ENCODE results near the gene RASSF5. TPM values are rescaled to one million over a fixed set of nuclear protein-coding genes. Genes with fewer than 3 reads are reported as not detected.
"Not testable (repeated sequence)": the region's sequence is repeated elsewhere in the genome, so short reads cannot be mapped to it uniquely, and the experiment has no call there.

RASSF5 gene
- total RNA-seq, 3 donors from 2014 or later = 179 to 227 (median 216) TPM

DNA sequence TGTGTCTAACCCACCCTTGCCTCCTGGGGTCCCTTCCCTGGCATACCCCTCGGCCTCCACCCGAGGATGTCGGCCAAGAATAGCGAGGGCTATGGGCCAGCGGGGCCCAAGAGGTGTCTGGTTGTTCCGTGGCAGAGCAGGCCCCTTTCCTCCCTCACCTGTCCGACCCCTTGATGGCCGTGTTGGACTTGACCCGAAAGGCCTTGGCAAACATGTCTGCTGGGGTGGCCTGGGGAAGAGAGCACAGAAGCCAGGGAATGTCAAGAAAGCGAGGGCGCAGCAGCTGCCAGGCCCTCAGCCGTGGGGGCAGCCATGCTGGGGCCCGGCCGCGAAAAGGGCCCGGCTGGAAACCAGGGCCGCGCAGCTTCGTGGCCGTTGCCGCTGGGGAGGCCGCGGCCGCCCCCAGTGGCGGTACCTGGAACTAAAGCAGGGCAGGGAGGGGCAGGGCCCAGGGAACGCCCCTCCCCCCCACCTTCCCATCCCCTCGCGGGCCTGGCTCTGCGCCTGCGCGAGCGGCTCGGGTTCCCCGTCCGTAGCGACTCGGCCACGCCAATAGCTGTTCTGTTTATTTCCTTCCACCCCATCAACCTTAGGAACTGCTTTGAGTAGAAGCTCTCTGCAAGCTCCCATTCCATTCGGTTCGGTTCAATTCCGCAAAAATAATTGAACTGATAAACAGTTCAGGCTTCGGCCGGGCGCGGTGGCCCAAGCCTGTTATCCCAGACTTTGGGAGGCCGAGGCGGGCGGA lies 105.0 kb downstream of the RASSF5 start, which contains the start of gene EIF2D:
Gene EIF2D, minus strand, starts transcription at position 337 of the 748 bp plus-strand sequence. Its CDS starts 123 bp downstream, at position 214.
- Mint-ChIP-seq H3K27me3 (ENCODE audit: low read depth) (no peaks in the 10 kb centered on the region), H3K4me3 (peak within 1 kb of the TSS; percentile 98), H3K9me3 (no peaks in the 10 kb centered on the region), H3K4me1 (ENCODE audit: low read depth) (peaks cover 28% of the 10 kb centered on the region), H3K36me3 (ENCODE audit: insufficient read depth) (peaks cover 20% of the 10 kb centered on the region)
- ATAC-seq = peak; percentile 98 to 99
- peak; percentile 94 for DNase-seq

DNA sequence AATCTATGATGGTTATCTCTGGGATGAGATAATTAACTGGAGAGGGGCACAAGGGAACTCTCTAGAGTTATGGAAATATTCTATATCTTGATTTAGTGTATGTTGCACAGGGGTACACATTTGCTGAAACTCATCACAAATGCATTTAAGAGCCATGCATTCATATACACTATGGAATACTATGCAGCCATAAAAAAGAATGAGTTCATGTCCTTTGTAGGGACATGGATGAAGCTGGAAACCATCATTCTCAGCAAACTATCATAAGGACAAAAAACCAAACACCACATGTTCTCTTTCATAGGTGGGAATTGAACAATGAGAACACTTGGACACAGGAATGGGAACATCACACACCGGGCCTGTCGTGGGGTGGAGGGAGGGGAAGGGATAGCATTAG lies 119.1 kb downstream of the RASSF5 start:
- H3K4me3 Mint-ChIP-seq; H3K9me3 Mint-ChIP-seq; H3K27me3 Mint-ChIP-seq (ENCODE audit: low read depth); DNase-seq; ATAC-seq; H3K4me1 Mint-ChIP-seq (ENCODE audit: low read depth); H3K36me3 Mint-ChIP-seq (ENCODE audit: insufficient read depth): not testable (repeated sequence)

DNA sequence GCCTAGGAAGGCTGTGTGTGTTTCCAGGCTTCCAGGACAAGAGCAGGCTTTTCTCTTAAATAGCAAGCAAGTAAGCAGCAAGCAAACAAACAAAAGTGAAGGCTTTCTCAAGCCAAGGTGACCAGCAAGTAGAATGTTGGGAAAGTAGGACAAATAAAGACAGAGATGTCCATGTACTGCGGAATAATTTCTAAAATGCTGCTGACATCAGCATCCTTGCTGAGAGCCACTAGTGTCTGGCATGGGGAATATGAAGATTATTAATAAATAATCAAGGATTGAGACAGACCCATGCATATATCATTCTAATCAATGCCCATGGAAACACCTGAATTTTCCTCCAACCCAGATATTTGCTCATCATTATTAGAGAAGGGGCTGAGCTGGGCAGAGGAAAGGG lies 121.6 kb downstream of the RASSF5 start:
- Mint-ChIP-seq H3K9me3 (no peaks in the 10 kb centered on the region), H3K27me3 (ENCODE audit: low read depth) (peaks cover 9% of the 10 kb centered on the region), H3K4me3 (no peak overlapping the region), H3K36me3 (ENCODE audit: insufficient read depth) (no peaks in the 10 kb centered on the region), H3K4me1 (ENCODE audit: low read depth) (peaks cover 3% of the 10 kb centered on the region)
- DNase-seq = no peak
- ATAC-seq = no peak

DNA sequence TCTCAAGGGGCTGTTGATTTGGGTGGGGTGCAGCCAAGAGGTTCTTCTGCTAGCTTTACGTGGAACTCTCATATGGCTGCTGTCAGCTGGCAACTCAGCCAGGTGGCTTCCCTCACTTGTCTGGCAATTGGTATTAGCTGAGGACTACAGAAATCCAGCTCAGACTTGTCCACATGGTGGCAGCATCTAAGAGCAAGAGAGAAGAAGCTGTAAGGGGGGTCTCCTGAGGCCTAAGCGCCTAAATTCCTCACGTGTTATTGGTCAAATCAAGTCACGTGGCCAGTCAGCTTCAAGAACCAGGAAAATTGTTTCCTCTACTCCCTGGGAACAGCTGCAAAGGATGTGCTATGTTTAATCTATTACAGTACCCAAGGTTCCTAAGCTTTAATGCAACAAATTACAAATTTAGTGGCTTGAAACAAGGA lies 123.8 kb downstream of the RASSF5 start:
- DNase-seq (peak; percentile 7), ATAC-seq (no peak)
- H3K27me3 Mint-ChIP-seq (ENCODE audit: low read depth) = peaks cover 9% of the 10 kb centered on the region
- H3K9me3 Mint-ChIP-seq = no peaks in the 10 kb centered on the region
- no peak overlapping the region for H3K4me3 Mint-ChIP-seq
- H3K36me3 Mint-ChIP-seq (ENCODE audit: insufficient read depth) = no peaks in the 10 kb centered on the region
- peaks cover 13% of the 10 kb centered on the region for H3K4me1 Mint-ChIP-seq (ENCODE audit: low read depth)

DNA sequence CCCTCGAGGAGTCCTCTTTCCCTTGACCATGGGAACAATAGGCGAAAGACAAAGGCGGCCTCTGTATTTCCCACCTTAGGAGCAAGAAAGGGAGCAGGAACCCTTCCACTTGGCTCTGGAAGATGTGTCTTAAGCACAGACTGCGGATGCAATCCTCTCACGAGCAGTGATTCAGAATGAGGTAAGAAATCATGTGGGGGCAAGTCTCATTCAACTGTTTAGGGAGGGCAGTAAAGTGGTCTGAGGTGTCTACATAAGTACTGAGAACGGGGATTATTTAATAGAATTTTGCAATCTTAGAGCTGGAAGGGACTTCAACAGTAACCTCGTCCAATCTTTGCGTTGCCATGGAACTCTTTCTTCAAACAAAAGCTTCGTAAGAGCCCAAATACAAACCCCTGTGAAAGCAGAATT lies 126.4 kb downstream of the RASSF5 start:
- H3K4me3 Mint-ChIP-seq = no peak overlapping the region

DNA sequence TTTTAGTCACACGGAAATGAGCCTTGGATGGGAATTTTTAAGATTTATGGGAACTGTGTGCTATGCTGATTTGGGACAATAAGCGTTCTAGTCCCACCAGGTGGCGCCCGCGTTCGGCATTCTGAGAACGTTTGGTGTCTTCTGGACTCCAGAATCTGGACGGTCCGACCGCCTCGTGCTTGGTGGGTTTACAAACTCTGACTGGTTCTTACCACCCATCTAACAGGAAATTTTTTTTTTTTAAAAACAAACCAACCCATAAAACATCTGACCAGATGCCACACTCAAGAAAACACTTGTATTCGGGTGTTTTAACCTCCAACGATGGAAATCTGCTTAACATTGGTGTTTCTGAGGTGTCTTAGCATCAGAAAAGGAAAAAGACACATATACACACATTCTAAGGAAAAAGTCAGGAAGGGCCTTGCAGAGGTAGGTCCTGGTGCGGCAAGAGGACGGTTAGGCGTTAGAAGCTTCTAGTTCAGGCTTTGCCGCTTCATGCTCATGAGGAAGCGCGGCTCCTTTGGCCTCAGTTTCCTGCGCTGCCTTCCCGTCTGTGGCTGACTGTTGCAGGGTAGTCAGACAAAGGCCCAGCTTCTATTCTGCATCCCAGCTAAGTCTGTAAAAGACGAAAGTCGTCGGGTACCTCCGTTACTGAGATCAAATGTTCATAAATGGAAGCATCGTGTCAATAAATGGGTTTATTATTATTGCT lies 127.2 kb downstream of the RASSF5 start:
- Mint-ChIP-seq H3K36me3 (ENCODE audit: insufficient read depth) (no peaks in the 10 kb centered on the region), H3K9me3 (no peaks in the 10 kb centered on the region), H3K4me1 (ENCODE audit: low read depth) (peaks cover 18% of the 10 kb centered on the region), H3K27me3 (ENCODE audit: low read depth) (peaks cover 9% of the 10 kb centered on the region), H3K4me3 (peak overlapping the region; percentile 80)
- ATAC-seq (no peak), DNase-seq (peak; percentile 71)

More for the DNA sequence above, 126.4 kb downstream of the RASSF5 start:
- no peaks in the 10 kb centered on the region for H3K36me3 Mint-ChIP-seq (ENCODE audit: insufficient read depth)
- no peaks in the 10 kb centered on the region for H3K9me3 Mint-ChIP-seq
- DNase-seq = no peak
- peaks cover 18% of the 10 kb centered on the region for H3K4me1 Mint-ChIP-seq (ENCODE audit: low read depth)
- peaks cover 9% of the 10 kb centered on the region for H3K27me3 Mint-ChIP-seq (ENCODE audit: low read depth)
- ATAC-seq = no peak

DNA sequence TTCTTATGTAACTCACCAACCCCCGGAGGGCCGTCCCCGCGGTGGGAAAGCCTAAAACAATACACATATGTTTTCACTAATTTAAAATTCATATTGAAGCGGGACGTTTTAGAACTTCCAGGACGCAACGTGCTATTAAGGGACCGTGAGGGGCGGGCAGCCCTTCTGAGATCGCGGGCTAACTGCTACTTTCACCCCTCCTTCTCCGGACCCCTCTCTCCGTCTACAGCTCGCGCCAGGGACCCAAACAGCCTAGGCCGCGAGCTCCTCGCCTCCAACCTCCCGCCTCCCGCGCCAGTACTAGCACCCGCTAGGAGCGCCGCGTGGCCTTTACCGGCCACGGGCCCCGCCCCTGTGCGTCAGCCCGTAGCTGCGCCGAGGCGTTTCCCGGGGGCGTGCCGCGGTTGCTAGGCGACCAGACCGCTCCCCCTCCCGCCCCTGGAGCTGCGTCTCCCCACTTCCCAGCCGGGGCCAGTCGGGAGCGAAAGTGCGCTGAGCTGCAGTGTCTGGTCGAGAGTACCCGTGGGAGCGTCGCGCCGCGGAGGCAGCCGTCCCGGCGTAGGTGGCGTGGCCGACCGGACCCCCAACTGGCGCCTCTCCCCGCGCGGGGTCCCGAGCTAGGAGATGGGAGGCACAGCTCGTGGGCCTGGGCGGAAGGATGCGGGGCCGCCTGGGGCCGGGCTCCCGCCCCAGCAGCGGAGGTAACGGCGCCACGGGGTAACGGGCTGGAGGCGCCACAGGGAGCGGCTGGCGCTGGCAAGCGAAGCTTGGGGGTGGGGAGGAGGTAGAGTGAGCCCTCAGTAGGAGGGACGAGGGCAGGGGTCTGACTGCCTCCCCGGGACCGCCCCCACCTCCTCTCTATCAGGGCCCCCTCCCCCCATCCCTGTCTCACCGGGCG lies 128.0 kb downstream of the RASSF5 start, which contains the start of gene DYRK3:
Gene DYRK3, plus strand, starts transcription at position 457 of the 898 bp plus-strand sequence. Its CDS starts 168 bp downstream, at position 625.
- H3K9me3 Mint-ChIP-seq = no peaks in the 10 kb centered on the region
- peak; percentile 91 for DNase-seq
- peaks cover 18% of the 10 kb centered on the region for H3K4me1 Mint-ChIP-seq (ENCODE audit: low read depth)
- peak within 1 kb of the TSS; percentile 80 for H3K4me3 Mint-ChIP-seq
- H3K36me3 Mint-ChIP-seq (ENCODE audit: insufficient read depth) = no peaks in the 10 kb centered on the region
- H3K27me3 Mint-ChIP-seq (ENCODE audit: low read depth) = peaks cover 9% of the 10 kb centered on the region
- peak; percentile 96 for ATAC-seq

DNA sequence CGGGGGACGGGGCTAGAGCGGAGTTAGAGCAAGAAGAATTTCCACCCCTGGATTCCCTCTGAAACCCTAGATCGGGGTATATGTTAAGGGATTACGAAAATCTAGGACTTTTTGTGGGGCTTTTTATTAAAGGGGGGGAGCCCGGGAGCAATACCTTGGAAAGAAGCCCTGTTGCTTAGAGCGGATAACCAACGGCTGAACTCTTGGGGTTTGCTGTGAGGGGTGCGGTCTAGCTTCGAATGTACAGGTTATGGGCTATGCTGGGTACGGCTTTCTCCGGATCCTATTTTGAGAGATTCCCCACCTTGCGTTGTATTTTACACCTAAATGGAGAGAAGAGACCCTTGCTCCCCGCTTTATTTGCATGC lies 128.6 kb downstream of the RASSF5 start:
- peak overlapping the region; percentile 80 for H3K4me3 Mint-ChIP-seq
- no peaks in the 10 kb centered on the region for H3K9me3 Mint-ChIP-seq
- peaks cover 18% of the 10 kb centered on the region for H3K4me1 Mint-ChIP-seq (ENCODE audit: low read depth)
- H3K36me3 Mint-ChIP-seq (ENCODE audit: insufficient read depth) = no peaks in the 10 kb centered on the region
- H3K27me3 Mint-ChIP-seq (ENCODE audit: low read depth) = peaks cover 9% of the 10 kb centered on the region
- no peak for DNase-seq
- ATAC-seq = peak; percentile 2 to 11

DNA sequence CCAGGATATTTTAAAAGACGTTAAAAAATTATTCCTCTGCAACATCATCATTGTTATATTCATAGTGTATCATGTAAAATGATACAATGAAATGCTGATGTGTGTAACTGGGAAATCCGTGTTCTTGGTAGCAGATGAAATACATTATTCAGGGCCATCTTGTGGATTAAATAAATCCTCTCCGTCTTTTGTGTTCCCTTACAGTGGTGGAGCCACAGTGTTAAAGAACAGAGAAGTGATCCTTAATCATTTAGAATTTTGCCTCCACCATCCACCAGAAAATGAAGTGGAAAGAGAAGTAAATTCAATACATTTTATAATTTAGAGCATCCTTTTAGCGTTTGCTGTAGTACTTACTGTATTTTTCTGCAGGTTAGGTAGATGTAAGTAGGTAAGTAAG lies 129.3 kb downstream of the RASSF5 start:
- Mint-ChIP-seq H3K4me3 (peak overlapping the region; percentile 80), H3K9me3 (no peaks in the 10 kb centered on the region), H3K36me3 (ENCODE audit: insufficient read depth) (no peaks in the 10 kb centered on the region), H3K4me1 (ENCODE audit: low read depth) (peaks cover 18% of the 10 kb centered on the region), H3K27me3 (ENCODE audit: low read depth) (peaks cover 6% of the 10 kb centered on the region)
- ATAC-seq (no peak), DNase-seq (no peak)

DNA sequence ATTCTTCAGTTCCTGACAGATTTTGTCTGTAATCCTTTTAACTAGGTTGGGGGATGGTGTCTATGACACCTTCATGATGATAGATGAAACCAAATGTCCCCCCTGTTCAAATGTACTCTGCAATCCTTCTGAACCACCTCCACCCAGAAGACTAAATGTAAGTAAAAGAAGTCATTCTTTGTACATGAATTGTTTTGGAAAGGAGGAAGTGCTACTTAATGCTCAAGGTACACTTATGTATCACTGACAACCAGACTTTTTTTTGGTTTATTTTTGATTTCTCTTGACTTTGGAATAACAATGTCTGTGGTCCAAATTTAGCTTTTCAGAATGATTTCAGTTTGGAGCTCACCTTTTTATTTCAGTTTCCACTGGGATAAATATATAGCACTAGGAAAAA lies 130.3 kb downstream of the RASSF5 start:
- Mint-ChIP-seq H3K27me3 (ENCODE audit: low read depth) (peaks cover 2% of the 10 kb centered on the region), H3K9me3 (no peaks in the 10 kb centered on the region), H3K36me3 (ENCODE audit: insufficient read depth) (no peaks in the 10 kb centered on the region), H3K4me3 (no peak overlapping the region), H3K4me1 (ENCODE audit: low read depth) (peaks cover 18% of the 10 kb centered on the region)
- DNase-seq (no peak), ATAC-seq (no peak)

Other genes starting within 250 kb of the RASSF5 start
- 10 to 100 TPM; 14.7 to 17.2 (median 16.1) TPM for gene IKBKE, start 37.1 kb upstream of the RASSF5 start, total RNA-seq
- 10 to 100 TPM; 40.8 to 49.0 (median 41.4) TPM for gene EIF2D, start 104.9 kb downstream of the RASSF5 start, total RNA-seq
- 1 to 10 TPM; 5.3 to 7.7 (median 7.7) TPM for gene DYRK3, start 128.0 kb downstream of the RASSF5 start, total RNA-seq
- gene MAPKAPK2, start 177.4 kb downstream of the RASSF5 start, total RNA-seq = 100 to 1,000 TPM in 2 of 3 donors, 10 to 100 TPM in 1; 98.2 to 136 (median 135) TPM